GM23338 (cell line): ENCODE data around the gene CNTN1. TPM values are rescaled to one million over a fixed set of nuclear protein-coding genes. Genes with fewer than 3 reads are reported as not detected.

Experiments
- ATAC-seq: fragments of 200-7000 bp; cut with Tn5 transposase; 3 replicates; pipeline ENCODE4 v1.9.1; 2020
- DNase-seq: peaks from one replicate; pipeline ENCODE4 v3.0.0-alpha.2; 2015; ENCODE audit warnings: low spot score
- H2AFZ ChIP-seq: fragments of 200-600 bp; sonication (generic); 2 replicates; pipeline ENCODE4 v1.8.0; 2016; ENCODE audit warnings: antibody characterized with exemption, mild to moderate bottlenecking, moderate library complexity
- H3F3A ChIP-seq: fragments of 200-600 bp; sonication (generic); replicated peaks from 2 replicates; pipeline ENCODE4 v1.8.0; 2017; ENCODE audit warnings: antibody characterized with exemption, mixed run types, low read depth
- H3K27ac ChIP-seq: fragments of 200-600 bp; sonication (generic); 2 replicates; pipeline ENCODE4 v1.6.1; 2016; ENCODE audit warnings: low read depth
- H3K27me3 ChIP-seq: fragments of 200-600 bp; sonication (generic); 2 replicates; pipeline ENCODE4 v1.8.0; 2016; ENCODE audit warnings: mild to moderate bottlenecking, mixed run types, moderate library complexity; ENCODE audit not compliant: insufficient read depth
- H3K36me3 ChIP-seq: fragments of 200-600 bp; sonication (generic); 2 replicates; pipeline ENCODE4 v1.8.0; 2016; ENCODE audit warnings: mild to moderate bottlenecking; ENCODE audit not compliant: insufficient read depth
- H3K4me1 ChIP-seq: fragments of 200-600 bp; sonication (generic); 2 replicates; pipeline ENCODE4 v1.8.0; 2016; ENCODE audit warnings: mild to moderate bottlenecking, moderate library complexity; ENCODE audit not compliant: insufficient read depth
- H3K4me2 ChIP-seq: fragments of 200-600 bp; sonication (generic); 2 replicates; pipeline ENCODE4 v1.7.1; 2017; ENCODE audit warnings: mixed run types
- H3K4me3 ChIP-seq: fragments of 200-600 bp; sonication (generic); 2 replicates; pipeline ENCODE4 v1.6.1; 2016; ENCODE audit warnings: mixed run types
- H3K79me2 ChIP-seq: fragments of 200-600 bp; sonication (generic); replicated peaks from 2 replicates; pipeline ENCODE4 v1.8.0; 2017; ENCODE audit warnings: mild to moderate bottlenecking; ENCODE audit not compliant: insufficient read depth
- H3K9me2 ChIP-seq: fragments of 200-600 bp; sonication (generic); 2 replicates; pipeline ENCODE4 v1.8.0; 2017; ENCODE audit not compliant: insufficient read depth
- H4K20me1 ChIP-seq: fragments of 200-600 bp; sonication (generic); replicated peaks from 2 replicates; pipeline ENCODE4 v1.8.0; 2017; ENCODE audit warnings: mild to moderate bottlenecking; ENCODE audit not compliant: insufficient read depth
- H3K27ac Mint-ChIP-seq: 2 replicates; pipeline ENCODE4 v1.8.0; 2020; ENCODE audit warnings: inconsistent platforms, mild to moderate bottlenecking, moderate library complexity, mixed read lengths
- H3K27me3 Mint-ChIP-seq: 3 replicates; pipeline ENCODE4 v1.8.0; 2022; ENCODE audit warnings: low read depth, mild to moderate bottlenecking, moderate library complexity, mixed read lengths, inconsistent platforms; ENCODE audit not compliant: insufficient read depth, poor library complexity
- H3K36me3 Mint-ChIP-seq: 3 replicates; pipeline ENCODE4 v1.8.0; 2021; ENCODE audit warnings: low read depth, mild to moderate bottlenecking, inconsistent platforms, moderate library complexity, mixed read lengths
- H3K4me1 Mint-ChIP-seq: 3 replicates; pipeline ENCODE4 v1.8.0; 2020; ENCODE audit warnings: mild to moderate bottlenecking, inconsistent platforms, mixed read lengths
- H3K4me3 Mint-ChIP-seq: 3 replicates; pipeline ENCODE4 v1.8.0; 2021; ENCODE audit warnings: moderate library complexity, mild to moderate bottlenecking, inconsistent platforms, mixed read lengths
- H3K9me3 Mint-ChIP-seq: 3 replicates; pipeline ENCODE4 v1.8.0; 2020; ENCODE audit warnings: moderate library complexity, mild to moderate bottlenecking, inconsistent platforms, mixed read lengths
- CREB1 ChIP-seq: fragments of 250-450 bp; sonication (Bioruptor Pico); IDR thresholded peaks from 2 replicates; pipeline ENCODE4 v1.5.0; 2020; ENCODE audit warnings: low read depth, mild to moderate bottlenecking, moderate library complexity
- EZH2 ChIP-seq: fragments of 200-600 bp; sonication (generic); IDR thresholded peaks from one replicate; pipeline ENCODE4 v1.8.0; 2017; ENCODE audit warnings: antibody characterized with exemption, mild to moderate bottlenecking, low read depth; ENCODE audit not compliant: unreplicated experiment
- EZH2phosphoT487 ChIP-seq: fragments of 200-600 bp; sonication (generic); IDR thresholded peaks from one replicate; pipeline ENCODE4 v1.8.1; 2018; ENCODE audit warnings: antibody characterized with exemption; ENCODE audit not compliant: unreplicated experiment
- JUNB ChIP-seq: IDR thresholded peaks from one replicate; pipeline ENCODE4 v1.6.1; 2016; ENCODE audit warnings: antibody characterized with exemption; ENCODE audit not compliant: unreplicated experiment
- NANOG ChIP-seq: IDR thresholded peaks from 2 replicates; pipeline ENCODE4 v1.6.1; 2016; ENCODE audit warnings: antibody characterized with exemption, borderline replicate concordance
- POLR2AphosphoS5 ChIP-seq: IDR thresholded peaks from 2 replicates; pipeline ENCODE4 v1.6.1; 2016; ENCODE audit warnings: antibody characterized with exemption, low read depth
- STAT1 ChIP-seq: IDR thresholded peaks from one replicate; pipeline ENCODE4 v1.6.1; 2016; ENCODE audit warnings: antibody characterized with exemption; ENCODE audit not compliant: unreplicated experiment
- ZNF114 ChIP-seq: fragments of 250-450 bp; sonication (Bioruptor Pico); IDR thresholded peaks from 2 replicates; pipeline ENCODE4 v1.5.0; 2020; ENCODE audit warnings: mild to moderate bottlenecking, moderate library complexity
- ZNF331 ChIP-seq: fragments of 250-450 bp; sonication (Bioruptor Pico); IDR thresholded peaks from 2 replicates; pipeline ENCODE4 v1.5.0; 2020; ENCODE audit warnings: low read depth, mild to moderate bottlenecking, moderate library complexity
- polyA plus RNA-seq: library from polyadenylated mRNA; unstranded; fragments of >200 nt; fragmentation: Nextera tagmentation; extraction: Ambion mirVana; gene quantifications from 2 replicates; pipeline ENCODE4 v1.2.1, GENCODE V29; 2016
- total RNA-seq: library from RNA; depleted of rRNA; stranded (reverse); fragments of >200 nt; shearing (Covaris generic); gene quantifications from 2 replicates; pipeline ENCODE4 v1.2.3, GENCODE V29; 2014
- TF ChIP-seq, protein P1 (sequence below): IDR thresholded peaks from one replicate; pipeline ENCODE4 v1.6.1; 2018; ENCODE audit warnings: antibody characterized with exemption; ENCODE audit not compliant: unreplicated experiment
- TF ChIP-seq, protein P2 (sequence below): fragments of 250-450 bp; sonication (Bioruptor Pico); IDR thresholded peaks from 2 replicates; pipeline ENCODE4 v1.5.0; 2020; ENCODE audit warnings: mild to moderate bottlenecking, moderate library complexity
- TF ChIP-seq, protein P3 (sequence below): IDR thresholded peaks from 2 replicates; pipeline ENCODE4 v1.6.1; 2016; ENCODE audit warnings: antibody characterized with exemption
- TF ChIP-seq, protein P4 (sequence below), 2 experiments: fragments of 200-600 bp in 1 of 2; sonication (generic) in 1 of 2; conservative IDR thresholded peaks; 2 replicates each; pipeline versions ENCODE4 v1.5.1 to v1.6.1; 2016 to 2017; ENCODE audit warnings: antibody characterized with exemption in 2 of 2, low read depth in 2 of 2, mild to moderate bottlenecking in 2 of 2, moderate library complexity in 1 of 2

Gene CNTN1
- total and polyA plus RNA-seq, 2 experiments from 2014 or later: 5.0 to 27.0 TPM

DNA sequence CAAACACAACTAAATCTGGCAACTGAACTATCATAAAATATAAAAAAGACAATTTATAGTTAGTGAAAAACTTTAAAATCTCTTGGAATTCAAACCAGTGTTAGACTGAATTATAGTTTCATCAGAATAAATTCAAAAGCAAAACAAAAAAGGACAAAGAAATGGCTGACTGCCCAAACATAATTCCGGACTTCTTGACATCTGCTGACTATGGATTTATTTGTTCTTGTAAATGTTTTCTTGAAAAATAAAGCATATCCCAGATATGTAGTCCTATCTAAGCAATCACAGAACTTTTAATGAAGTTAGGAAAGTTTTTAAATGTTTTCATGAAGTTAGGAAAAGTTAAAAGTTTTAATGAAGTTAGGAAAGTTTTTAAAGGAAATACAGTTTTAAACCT, 45.8 kb upstream of the CNTN1 start:
- H3F3A ChIP-seq: no peaks in the 10 kb centered on the region
- H3K27me3 ChIP-seq: no peaks in the 10 kb centered on the region
- H4K20me1 ChIP-seq: no peaks in the 10 kb centered on the region
- no peak overlapping the region for H3K27ac Mint-ChIP-seq
- no peaks in the 10 kb centered on the region for H3K9me2 ChIP-seq
- H3K27me3 Mint-ChIP-seq: no peaks in the 10 kb centered on the region
- no peak overlapping the region for H3K4me3 Mint-ChIP-seq
- no peak overlapping the region for H3K4me3 ChIP-seq
- peaks cover 14% of the 10 kb centered on the region for H3K36me3 Mint-ChIP-seq
- peaks cover 32% of the 10 kb centered on the region for H3K4me1 Mint-ChIP-seq
- ATAC-seq (no peak), DNase-seq (no peak)
- peaks cover 10% of the 10 kb centered on the region; the same call in 1 of the 2 replicates for H3K36me3 ChIP-seq
- no peak overlapping the region for H2AFZ ChIP-seq
- no peak overlapping the region for H3K4me2 ChIP-seq
- H3K79me2 ChIP-seq: no peaks in the 10 kb centered on the region
- peaks cover 24% of the 10 kb centered on the region for H3K9me3 Mint-ChIP-seq
- peaks cover 23% of the 10 kb centered on the region for H3K4me1 ChIP-seq
- TF ChIP-seq, protein P1, sequence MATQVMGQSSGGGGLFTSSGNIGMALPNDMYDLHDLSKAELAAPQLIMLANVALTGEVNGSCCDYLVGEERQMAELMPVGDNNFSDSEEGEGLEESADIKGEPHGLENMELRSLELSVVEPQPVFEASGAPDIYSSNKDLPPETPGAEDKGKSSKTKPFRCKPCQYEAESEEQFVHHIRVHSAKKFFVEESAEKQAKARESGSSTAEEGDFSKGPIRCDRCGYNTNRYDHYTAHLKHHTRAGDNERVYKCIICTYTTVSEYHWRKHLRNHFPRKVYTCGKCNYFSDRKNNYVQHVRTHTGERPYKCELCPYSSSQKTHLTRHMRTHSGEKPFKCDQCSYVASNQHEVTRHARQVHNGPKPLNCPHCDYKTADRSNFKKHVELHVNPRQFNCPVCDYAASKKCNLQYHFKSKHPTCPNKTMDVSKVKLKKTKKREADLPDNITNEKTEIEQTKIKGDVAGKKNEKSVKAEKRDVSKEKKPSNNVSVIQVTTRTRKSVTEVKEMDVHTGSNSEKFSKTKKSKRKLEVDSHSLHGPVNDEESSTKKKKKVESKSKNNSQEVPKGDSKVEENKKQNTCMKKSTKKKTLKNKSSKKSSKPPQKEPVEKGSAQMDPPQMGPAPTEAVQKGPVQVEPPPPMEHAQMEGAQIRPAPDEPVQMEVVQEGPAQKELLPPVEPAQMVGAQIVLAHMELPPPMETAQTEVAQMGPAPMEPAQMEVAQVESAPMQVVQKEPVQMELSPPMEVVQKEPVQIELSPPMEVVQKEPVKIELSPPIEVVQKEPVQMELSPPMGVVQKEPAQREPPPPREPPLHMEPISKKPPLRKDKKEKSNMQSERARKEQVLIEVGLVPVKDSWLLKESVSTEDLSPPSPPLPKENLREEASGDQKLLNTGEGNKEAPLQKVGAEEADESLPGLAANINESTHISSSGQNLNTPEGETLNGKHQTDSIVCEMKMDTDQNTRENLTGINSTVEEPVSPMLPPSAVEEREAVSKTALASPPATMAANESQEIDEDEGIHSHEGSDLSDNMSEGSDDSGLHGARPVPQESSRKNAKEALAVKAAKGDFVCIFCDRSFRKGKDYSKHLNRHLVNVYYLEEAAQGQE: no peak
- no peak for TF ChIP-seq CREB1
- TF ChIP-seq STAT1: no peak
- TF ChIP-seq EZH2phosphoT487: no peak
- TF ChIP-seq EZH2: no peak
- no peak for TF ChIP-seq POLR2AphosphoS5
- TF ChIP-seq ZNF114: no peak
- TF ChIP-seq, protein P2, sequence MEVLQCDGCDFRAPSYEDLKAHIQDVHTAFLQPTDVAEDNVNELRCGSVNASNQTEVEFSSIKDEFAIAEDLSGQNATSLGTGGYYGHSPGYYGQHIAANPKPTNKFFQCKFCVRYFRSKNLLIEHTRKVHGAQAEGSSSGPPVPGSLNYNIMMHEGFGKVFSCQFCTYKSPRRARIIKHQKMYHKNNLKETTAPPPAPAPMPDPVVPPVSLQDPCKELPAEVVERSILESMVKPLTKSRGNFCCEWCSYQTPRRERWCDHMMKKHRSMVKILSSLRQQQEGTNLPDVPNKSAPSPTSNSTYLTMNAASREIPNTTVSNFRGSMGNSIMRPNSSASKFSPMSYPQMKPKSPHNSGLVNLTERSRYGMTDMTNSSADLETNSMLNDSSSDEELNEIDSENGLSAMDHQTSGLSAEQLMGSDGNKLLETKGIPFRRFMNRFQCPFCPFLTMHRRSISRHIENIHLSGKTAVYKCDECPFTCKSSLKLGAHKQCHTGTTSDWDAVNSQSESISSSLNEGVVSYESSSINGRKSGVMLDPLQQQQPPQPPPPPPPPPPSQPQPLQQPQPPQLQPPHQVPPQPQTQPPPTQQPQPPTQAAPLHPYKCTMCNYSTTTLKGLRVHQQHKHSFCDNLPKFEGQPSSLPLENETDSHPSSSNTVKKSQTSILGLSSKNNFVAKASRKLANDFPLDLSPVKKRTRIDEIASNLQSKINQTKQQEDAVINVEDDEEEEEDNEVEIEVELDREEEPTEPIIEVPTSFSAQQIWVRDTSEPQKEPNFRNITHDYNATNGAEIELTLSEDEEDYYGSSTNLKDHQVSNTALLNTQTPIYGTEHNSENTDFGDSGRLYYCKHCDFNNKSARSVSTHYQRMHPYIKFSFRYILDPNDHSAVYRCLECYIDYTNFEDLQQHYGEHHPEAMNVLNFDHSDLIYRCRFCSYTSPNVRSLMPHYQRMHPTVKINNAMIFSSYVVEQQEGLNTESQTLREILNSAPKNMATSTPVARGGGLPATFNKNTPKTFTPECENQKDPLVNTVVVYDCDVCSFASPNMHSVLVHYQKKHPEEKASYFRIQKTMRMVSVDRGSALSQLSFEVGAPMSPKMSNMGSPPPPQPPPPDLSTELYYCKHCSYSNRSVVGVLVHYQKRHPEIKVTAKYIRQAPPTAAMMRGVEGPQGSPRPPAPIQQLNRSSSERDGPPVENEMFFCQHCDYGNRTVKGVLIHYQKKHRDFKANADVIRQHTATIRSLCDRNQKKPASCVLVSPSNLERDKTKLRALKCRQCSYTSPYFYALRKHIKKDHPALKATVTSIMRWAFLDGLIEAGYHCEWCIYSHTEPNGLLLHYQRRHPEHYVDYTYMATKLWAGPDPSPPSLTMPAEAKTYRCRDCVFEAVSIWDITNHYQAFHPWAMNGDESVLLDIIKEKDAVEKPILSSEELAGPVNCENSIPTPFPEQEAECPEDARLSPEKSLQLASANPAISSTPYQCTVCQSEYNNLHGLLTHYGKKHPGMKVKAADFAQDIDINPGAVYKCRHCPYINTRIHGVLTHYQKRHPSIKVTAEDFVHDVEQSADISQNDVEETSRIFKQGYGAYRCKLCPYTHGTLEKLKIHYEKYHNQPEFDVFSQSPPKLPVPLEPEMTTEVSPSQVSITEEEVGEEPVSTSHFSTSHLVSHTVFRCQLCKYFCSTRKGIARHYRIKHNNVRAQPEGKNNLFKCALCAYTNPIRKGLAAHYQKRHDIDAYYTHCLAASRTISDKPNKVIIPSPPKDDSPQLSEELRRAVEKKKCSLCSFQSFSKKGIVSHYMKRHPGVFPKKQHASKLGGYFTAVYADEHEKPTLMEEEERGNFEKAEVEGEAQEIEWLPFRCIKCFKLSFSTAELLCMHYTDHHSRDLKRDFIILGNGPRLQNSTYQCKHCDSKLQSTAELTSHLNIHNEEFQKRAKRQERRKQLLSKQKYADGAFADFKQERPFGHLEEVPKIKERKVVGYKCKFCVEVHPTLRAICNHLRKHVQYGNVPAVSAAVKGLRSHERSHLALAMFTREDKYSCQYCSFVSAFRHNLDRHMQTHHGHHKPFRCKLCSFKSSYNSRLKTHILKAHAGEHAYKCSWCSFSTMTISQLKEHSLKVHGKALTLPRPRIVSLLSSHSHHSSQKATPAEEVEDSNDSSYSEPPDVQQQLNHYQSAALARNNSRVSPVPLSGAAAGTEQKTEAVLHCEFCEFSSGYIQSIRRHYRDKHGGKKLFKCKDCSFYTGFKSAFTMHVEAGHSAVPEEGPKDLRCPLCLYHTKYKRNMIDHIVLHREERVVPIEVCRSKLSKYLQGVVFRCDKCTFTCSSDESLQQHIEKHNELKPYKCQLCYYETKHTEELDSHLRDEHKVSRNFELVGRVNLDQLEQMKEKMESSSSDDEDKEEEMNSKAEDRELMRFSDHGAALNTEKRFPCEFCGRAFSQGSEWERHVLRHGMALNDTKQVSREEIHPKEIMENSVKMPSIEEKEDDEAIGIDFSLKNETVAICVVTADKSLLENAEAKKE (CRISPR knock-in tag): no peak
- TF ChIP-seq, protein P3, sequence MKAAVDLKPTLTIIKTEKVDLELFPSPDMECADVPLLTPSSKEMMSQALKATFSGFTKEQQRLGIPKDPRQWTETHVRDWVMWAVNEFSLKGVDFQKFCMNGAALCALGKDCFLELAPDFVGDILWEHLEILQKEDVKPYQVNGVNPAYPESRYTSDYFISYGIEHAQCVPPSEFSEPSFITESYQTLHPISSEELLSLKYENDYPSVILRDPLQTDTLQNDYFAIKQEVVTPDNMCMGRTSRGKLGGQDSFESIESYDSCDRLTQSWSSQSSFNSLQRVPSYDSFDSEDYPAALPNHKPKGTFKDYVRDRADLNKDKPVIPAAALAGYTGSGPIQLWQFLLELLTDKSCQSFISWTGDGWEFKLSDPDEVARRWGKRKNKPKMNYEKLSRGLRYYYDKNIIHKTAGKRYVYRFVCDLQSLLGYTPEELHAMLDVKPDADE: no peak
- TF ChIP-seq ZNF331: no peak
- TF ChIP-seq, protein P4, sequence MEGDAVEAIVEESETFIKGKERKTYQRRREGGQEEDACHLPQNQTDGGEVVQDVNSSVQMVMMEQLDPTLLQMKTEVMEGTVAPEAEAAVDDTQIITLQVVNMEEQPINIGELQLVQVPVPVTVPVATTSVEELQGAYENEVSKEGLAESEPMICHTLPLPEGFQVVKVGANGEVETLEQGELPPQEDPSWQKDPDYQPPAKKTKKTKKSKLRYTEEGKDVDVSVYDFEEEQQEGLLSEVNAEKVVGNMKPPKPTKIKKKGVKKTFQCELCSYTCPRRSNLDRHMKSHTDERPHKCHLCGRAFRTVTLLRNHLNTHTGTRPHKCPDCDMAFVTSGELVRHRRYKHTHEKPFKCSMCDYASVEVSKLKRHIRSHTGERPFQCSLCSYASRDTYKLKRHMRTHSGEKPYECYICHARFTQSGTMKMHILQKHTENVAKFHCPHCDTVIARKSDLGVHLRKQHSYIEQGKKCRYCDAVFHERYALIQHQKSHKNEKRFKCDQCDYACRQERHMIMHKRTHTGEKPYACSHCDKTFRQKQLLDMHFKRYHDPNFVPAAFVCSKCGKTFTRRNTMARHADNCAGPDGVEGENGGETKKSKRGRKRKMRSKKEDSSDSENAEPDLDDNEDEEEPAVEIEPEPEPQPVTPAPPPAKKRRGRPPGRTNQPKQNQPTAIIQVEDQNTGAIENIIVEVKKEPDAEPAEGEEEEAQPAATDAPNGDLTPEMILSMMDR (conservative IDR thresholded peaks at IDR 0.05; ENCODE audit: low read depth in 2 of 2): no peak
- no peak for TF ChIP-seq NANOG
- TF ChIP-seq JUNB: no peak
- H3K27ac ChIP-seq: no peak overlapping the region
